ENCODE results near the gene MAGEE1.

GRCh38 chrX:76427560-76428242 lies at the start of gene MAGEE1:
- TF ChIP-seq POLR2A (IDR thresholded peaks at IDR 0.05; ENCODE audit: control extremely low read depth in 1 of 2, low read depth in 2 of 2, low read length in 2 of 2) = no peak
- TF ChIP-seq EZH2 (IDR thresholded peaks at IDR 0.05; ENCODE audit: low read depth, low read length, severe bottlenecking) = no peak
- TF ChIP-seq CTCF (IDR thresholded peaks at IDR 0.05; ENCODE audit: control extremely low read depth in 1 of 3, insufficient read depth in 1 of 3, low read depth in 1 of 3, low read length in 3 of 3) = no peak
- TF ChIP-seq RAD21 (IDR thresholded peaks at IDR 0.05 in 1 of 2, conservative IDR thresholded peaks at IDR 0.05 in 1 of 2; ENCODE audit: low read depth in 2 of 2, low read length in 2 of 2) = no peak
- TF ChIP-seq TCF12 (IDR thresholded peaks at IDR 0.05; ENCODE audit: low read depth, low read length) = no peak
- TF ChIP-seq KDM1A (IDR thresholded peaks at IDR 0.05; ENCODE audit: borderline replicate concordance, low read length) = no peak

Measured in H1 (cell line).